H1 (cell line): ENCODE data around the gene SHISA7. TPM values are rescaled to one million over a fixed set of nuclear protein-coding genes. Genes with fewer than 3 reads are reported as not detected.

Experiments used
- CTCF ChIA-PET: fragments of 300-600 bp; sonication (Branson Sonifier 250); formaldehyde crosslinking; loops from one replicate; lab custom pipeline; 2021; ENCODE audit not compliant: partially characterized antibody; lab: Charles Lee
- POLR2A ChIA-PET: fragments of 300-600 bp; sonication (Branson Sonifier 250); formaldehyde crosslinking; loops from one replicate; lab custom pipeline; 2021; ENCODE audit warnings: inconsistent platforms; ENCODE audit not compliant: partially characterized antibody; lab: Charles Lee
- DNase-seq, 2 experiments: peaks; one replicate each; pipeline versions ENCODE4 v3.0.0 to v3.0.0-alpha.2; 2010 to 2022; ENCODE audit warnings: low spot score in 2 of 2, low read depth in 1 of 2, mixed read lengths in 1 of 2
- FAIRE-seq: peaks from 2 replicates; lab custom pipeline; 2011; peaks lifted over from hg19 to GRCh38; lab: Jason Lieb, UNC
- H2AFZ ChIP-seq: 2 replicates; pipeline ENCODE4 v1.8.1; 2012; ENCODE audit warnings: low read length, inconsistent platforms
- H2AK5ac ChIP-seq: 2 replicates; pipeline ENCODE4 v1.6.1; 2013; ENCODE audit warnings: low read depth, low read length
- H2BK120ac ChIP-seq: replicated peaks from 2 replicates; pipeline ENCODE3; 2013; ENCODE audit warnings: low read depth, low read length, inconsistent platforms
- H2BK12ac ChIP-seq: 2 replicates; pipeline ENCODE4 v1.6.1; 2013; ENCODE audit warnings: low read depth, low read length
- H2BK15ac ChIP-seq: 2 replicates; pipeline ENCODE4 v1.6.1; 2013; ENCODE audit warnings: low read length
- H2BK20ac ChIP-seq: 2 replicates; pipeline ENCODE4 v1.6.1; 2013; ENCODE audit warnings: low read length
- H2BK5ac ChIP-seq: 2 replicates; pipeline ENCODE4 v1.6.1; 2013; ENCODE audit warnings: low read depth, low read length
- H3K14ac ChIP-seq: 2 replicates; pipeline ENCODE4 v1.6.1; 2013; ENCODE audit warnings: inconsistent platforms; ENCODE audit not compliant: insufficient read length
- H3K18ac ChIP-seq: 2 replicates; pipeline ENCODE4 v1.6.1; 2013; ENCODE audit warnings: low read length; ENCODE audit errors: extremely low read depth
- H3K23ac ChIP-seq: 2 replicates; pipeline ENCODE4 v1.6.1; 2013; ENCODE audit warnings: inconsistent platforms; ENCODE audit not compliant: insufficient read length
- H3K23me2 ChIP-seq: 2 replicates; pipeline ENCODE4 v1.6.1; 2013; ENCODE audit warnings: low read depth, low read length
- H3K27ac ChIP-seq: 2 replicates; pipeline ENCODE4 v1.6.1; 2011; ENCODE audit warnings: low read depth, low read length, inconsistent platforms
- H3K27me3 ChIP-seq, 4 experiments: replicated peaks in 1 of 4; 1 replicate in 1 of 4; 2 replicates in 3 of 4; pipeline versions ENCODE4 v1.6.1 to v1.8.1; 2011 to 2013; ENCODE audit warnings: low read length in 3 of 4, mild to moderate bottlenecking in 3 of 4, inconsistent platforms in 2 of 4, mixed read lengths in 2 of 4, moderate library complexity in 1 of 4; ENCODE audit not compliant: control insufficient read depth in 3 of 4, insufficient read depth in 3 of 4; ENCODE audit errors: extremely low read depth in 1 of 4
- H3K36me3 ChIP-seq, 4 experiments: 2 replicates each; pipeline versions ENCODE4 v1.6.1 to v1.8.1; 2011 to 2013; ENCODE audit warnings: mild to moderate bottlenecking in 4 of 4, low read length in 3 of 4, moderate library complexity in 2 of 4, control low read depth in 1 of 4, inconsistent platforms in 1 of 4; ENCODE audit not compliant: insufficient read depth in 4 of 4, control insufficient read depth in 2 of 4
- H3K4ac ChIP-seq: replicated peaks from 2 replicates; pipeline ENCODE3; 2013; ENCODE audit warnings: low read length, low read depth, mixed read lengths, inconsistent platforms; ENCODE audit not compliant: insufficient read length
- H3K4me1 ChIP-seq, 4 experiments: replicated peaks in 1 of 4; 1 replicate in 1 of 4; 2 replicates in 3 of 4; pipeline versions ENCODE4 v1.6.1 to v1.8.1; 2011 to 2013; ENCODE audit warnings: low read length in 3 of 4, inconsistent platforms in 2 of 4, mixed read lengths in 1 of 4; ENCODE audit not compliant: insufficient read depth in 4 of 4, control insufficient read depth in 3 of 4
- H3K4me2 ChIP-seq, 2 experiments: 2 replicates each; pipeline versions ENCODE4 v1.6.1 to v1.8.1; 2011 to 2013; ENCODE audit warnings: low read depth in 2 of 2, low read length in 2 of 2, control low read depth in 1 of 2, inconsistent platforms in 1 of 2, mild to moderate bottlenecking in 1 of 2; ENCODE audit not compliant: insufficient read depth in 1 of 2
- H3K4me3 ChIP-seq, 4 experiments: fragments of 200-600, 300-600 bp in 1 of 4; sonication (generic), shearing (Covaris generic), sonication (Bioruptor Twin) in 1 of 4; 2 replicates each; pipeline versions ENCODE4 v1.5.1 to v1.8.1; 2011 to 2016; ENCODE audit warnings: low read length in 4 of 4, low read depth in 3 of 4, control low read depth in 2 of 4, inconsistent platforms in 2 of 4, mild to moderate bottlenecking in 2 of 4, mixed read lengths in 1 of 4, moderate library complexity in 1 of 4; ENCODE audit not compliant: insufficient read depth in 2 of 4; ENCODE audit errors: extremely low read depth in 1 of 4
- H3K56ac ChIP-seq: replicated peaks from 2 replicates; pipeline ENCODE3; 2013; ENCODE audit warnings: low read depth, mild to moderate bottlenecking, mixed read lengths, low read length, inconsistent platforms; ENCODE audit not compliant: insufficient read length
- H3K79me1 ChIP-seq: 2 replicates; pipeline ENCODE4 v1.6.1; 2013; ENCODE audit warnings: low read depth, low read length, control low read depth
- H3K79me2 ChIP-seq, 2 experiments: 2 replicates each; pipeline versions ENCODE4 v1.6.1 to v1.8.1; 2012 to 2013; ENCODE audit warnings: low read length in 2 of 2, mild to moderate bottlenecking in 2 of 2, inconsistent platforms in 1 of 2; ENCODE audit not compliant: insufficient read depth in 2 of 2, control insufficient read depth in 1 of 2
- H3K9ac ChIP-seq, 4 experiments: replicated peaks in 1 of 4; 1 replicate in 1 of 4; 2 replicates in 3 of 4; pipeline versions ENCODE4 v1.6.1 to v1.8.1; 2011 to 2013; ENCODE audit warnings: low read depth in 3 of 4, low read length in 3 of 4, control low read depth in 2 of 4, mild to moderate bottlenecking in 2 of 4, moderate library complexity in 2 of 4, inconsistent platforms in 1 of 4; ENCODE audit errors: extremely low read depth in 1 of 4
- H3K9me3 ChIP-seq, 2 experiments: 2 replicates each; pipeline versions ENCODE4 v1.6.1 to v1.8.1; 2012 to 2013; ENCODE audit warnings: mild to moderate bottlenecking in 2 of 2, moderate library complexity in 2 of 2, control low read depth in 1 of 2, inconsistent platforms in 1 of 2, low read depth in 1 of 2, low read length in 1 of 2, mixed read lengths in 1 of 2; ENCODE audit not compliant: insufficient read depth in 2 of 2
- H4K20me1 ChIP-seq, 2 experiments: replicated peaks in 1 of 2; 2 replicates each; pipeline versions ENCODE3 to v1.8.1; 2011 to 2013; ENCODE audit warnings: inconsistent platforms in 2 of 2, low read length in 2 of 2, mild to moderate bottlenecking in 1 of 2; ENCODE audit not compliant: insufficient read depth in 2 of 2, control insufficient read depth in 1 of 2
- H4K5ac ChIP-seq: 2 replicates; pipeline ENCODE4 v1.6.1; 2013; ENCODE audit warnings: low read length, low read depth, mixed read lengths, inconsistent platforms; ENCODE audit not compliant: insufficient read length
- H4K8ac ChIP-seq: 2 replicates; pipeline ENCODE4 v1.8.0; 2013; ENCODE audit warnings: mild to moderate bottlenecking, moderate library complexity, low read length, inconsistent platforms; ENCODE audit not compliant: insufficient read depth; ENCODE audit errors: extremely low read depth
- H4K91ac ChIP-seq: replicated peaks from 2 replicates; pipeline ENCODE3; 2013; ENCODE audit warnings: low read length, mixed read lengths, inconsistent platforms; ENCODE audit not compliant: insufficient read length
- ATF2 ChIP-seq: IDR thresholded peaks from 2 replicates; pipeline ENCODE4 v1.6.1; 2012; ENCODE audit warnings: low read length, inconsistent platforms
- CHD1 ChIP-seq: IDR thresholded peaks from 2 replicates; pipeline ENCODE4 v1.6.1; 2012; ENCODE audit warnings: low read depth, low read length, improper control_type of control experiment
- FOSL1 ChIP-seq: IDR thresholded peaks from 2 replicates; pipeline ENCODE4 v1.6.1; 2011; ENCODE audit warnings: mild to moderate bottlenecking, low read depth, low read length, moderate library complexity; ENCODE audit not compliant: insufficient read depth
- GABPA ChIP-seq: IDR thresholded peaks from 2 replicates; pipeline ENCODE4 v1.6.1; 2011; ENCODE audit warnings: mild to moderate bottlenecking, low read length, moderate library complexity, borderline replicate concordance; ENCODE audit not compliant: insufficient read depth
- HDAC6 ChIP-seq: IDR thresholded peaks from one replicate; pipeline ENCODE4 v1.7.1; 2012; ENCODE audit warnings: low read depth, mild to moderate bottlenecking, inconsistent platforms, low read length, moderate library complexity
- POLR2A ChIP-seq, 2 experiments: IDR thresholded peaks; 1 replicate in 1 of 2; 2 replicates in 1 of 2; pipeline ENCODE4 v1.6.1; 2011; ENCODE audit warnings: low read depth in 2 of 2, low read length in 2 of 2, mild to moderate bottlenecking in 2 of 2; ENCODE audit errors: control extremely low read depth in 1 of 2
- POLR2AphosphoS5 ChIP-seq: IDR thresholded peaks from 2 replicates; pipeline ENCODE4 v1.6.1; 2011; ENCODE audit warnings: low read depth, low read length
- RBBP5 ChIP-seq: IDR thresholded peaks from 2 replicates; pipeline ENCODE4 v1.7.1; 2012; ENCODE audit warnings: low read depth, mild to moderate bottlenecking, inconsistent platforms, low read length, moderate library complexity, borderline replicate concordance
- RXRA ChIP-seq: IDR thresholded peaks from 2 replicates; pipeline ENCODE4 v1.6.1; 2011; ENCODE audit warnings: low read depth, mild to moderate bottlenecking, low read length, moderate library complexity; ENCODE audit not compliant: insufficient read depth
- SRF ChIP-seq: IDR thresholded peaks from 2 replicates; pipeline ENCODE4 v1.6.1; 2011; ENCODE audit warnings: mild to moderate bottlenecking, low read depth, low read length, moderate library complexity
- SUZ12 ChIP-seq: fragments of 200-600 bp; sonication (generic); IDR thresholded peaks from 2 replicates; pipeline ENCODE4 v1.6.1; 2012; ENCODE audit warnings: mild to moderate bottlenecking, inconsistent platforms, low read length, moderate library complexity, mixed read lengths
- WGBS, 2 experiments: shearing (Covaris generic) in 1 of 2; methylation state at CpG; one replicate each; pipeline versions ENCODE4 v1.1.6 to v1.1.7; 2013 to 2015; ENCODE audit warnings: low lambda C conversion rate in 2 of 2, mixed read lengths in 2 of 2, inconsistent platforms in 1 of 2, low coverage in 1 of 2, missing lambda C conversion rate in 1 of 2; ENCODE audit not compliant: insufficient replicate concordance in 2 of 2, insufficient coverage in 1 of 2, insufficient read length in 1 of 2; ENCODE audit errors: extremely low coverage in 1 of 2, missing lambda C conversion rate in 1 of 2; 5-methylcytosine and 5-hydroxymethylcytosine counted together
- polyA plus RNA-seq, 7 experiments: library from polyadenylated mRNA; depleted of rRNA in 3 of 7; stranded (reverse) in 5 of 7; unstranded in 2 of 7; fragments of >200 nt in 5 of 7; fragments of 200-250 nt in 2 of 7; gene quantifications; 1 replicate in 5 of 7; 2 replicates in 1 of 7; 4 replicates in 1 of 7; pipeline versions ENCODE4 v1.2.1 to v1.2.3, GENCODE V29; 2011 to 2013; ENCODE audit warnings: missing spikeins in 2 of 7, mixed read lengths in 2 of 7
- total RNA-seq: library from RNA; stranded (reverse); fragmentation: NEBNext Ultra II Directional; extraction: Animal tissue kit (Norgen Biotek cat#: 25700); gene quantifications from 2 replicates; pipeline ENCODE4 v1.2.1, GENCODE V29; 2021

The SHISA7 gene
- total and polyA plus RNA-seq, 2 of the 8 experiments (the other 6 are each of a cell fraction or from before 2014, with no cell fraction given): 0.76 to 1.0 TPM

GRCh38 chr19:55443824-55444480 is 852 bp upstream of the SHISA7 start:
- Histone ChIP-seq H3K79me2 (no peaks in the 10 kb centered on the region), H2AFZ (no peak overlapping the region), H3K9me3 (no peaks in the 10 kb centered on the region), H3K14ac (no peak overlapping the region), H3K18ac (no peak overlapping the region), H2BK15ac (no peak overlapping the region), H3K27me3 (peaks cover 47 to 96% (median 87%) of the 10 kb centered on the region in 4 experiments), H2BK120ac (no peak overlapping the region), H4K91ac (no peak overlapping the region), H3K4me1 (peaks cover 6 to 17% (median 9%) of the 10 kb centered on the region in 4 experiments; a peak in 6 of 7 replicates), H2BK20ac (no peak overlapping the region), H3K4me3 (peak overlapping the region in 1 of 4 experiments; percentile 62; a peak in 2 of 8 replicates), H3K23me2 (peaks cover 26% of the 10 kb centered on the region; the same call in 1 of the 2 replicates), H3K9ac (no peak overlapping the region), H4K20me1 (peaks cover 3 to 21% of the 10 kb centered on the region in 2 experiments), H3K36me3 (no peaks in the 10 kb centered on the region), H3K79me1 (no peaks in the 10 kb centered on the region), H3K23ac (no peak overlapping the region), H4K8ac (no peak overlapping the region), H4K5ac (no peak overlapping the region), H3K4ac (no peak overlapping the region), H3K56ac (no peak overlapping the region), H2BK12ac (no peak overlapping the region), H3K27ac (no peak overlapping the region), H2AK5ac (no peak overlapping the region), H2BK5ac (no peak overlapping the region), H3K4me2 (peak overlapping the region; percentile 82 to 92)
- 48% methylated on average over 16 of the region's 18 CpGs; no CpG with 5 or more reads in 1 of the 2 experiments for WGBS, 2 experiments
- CTCF ChIA-PET: interaction anchor here (0.6 to 2.5 kb wide), 7 partner anchors 10 to 1305 kb away, joined by 3 to 13 read pairs (median 3); no protein-coding TSS in a partner anchor
- DNase-seq: no peak
- FAIRE-seq: no peak
- POLR2A ChIA-PET: interaction anchor here (0.6 to 4.4 kb wide), 8 partner anchors 9 to 184 kb away, joined by 3 to 21 read pairs (median 3); partner anchors contain the start of genes UBE2S and ZNF628
- TF ChIP-seq GABPA: no peak
- TF ChIP-seq CHD1: no peak
- no peak; the same call in 1 of the 2 replicates for TF ChIP-seq SUZ12
- no peak for TF ChIP-seq POLR2A (IDR thresholded peaks at IDR 0.05; ENCODE audit: control extremely low read depth in 1 of 2, low read depth in 2 of 2, low read length in 2 of 2)
- no peak for TF ChIP-seq RBBP5
- no peak for TF ChIP-seq RXRA
- no peak for TF ChIP-seq ATF2
- TF ChIP-seq FOSL1: no peak
- TF ChIP-seq SRF: no peak
- no peak for TF ChIP-seq POLR2AphosphoS5
- TF ChIP-seq HDAC6: no peak
